Gastroesophageal sphincter (tissue), 3 donors: ENCODE measurements around the gene EML2.

Experiments
- EP300 ChIP-seq: sonication (generic); formaldehyde crosslinking; IDR thresholded peaks from one replicate; pipeline ENCODE4 v1.6.1; 2017; ENCODE audit warnings: antibody characterized with exemption, mild to moderate bottlenecking
- POLR2AphosphoS5 ChIP-seq: sonication (generic); formaldehyde crosslinking; IDR thresholded peaks from one replicate; pipeline ENCODE4 v1.6.1; 2017; ENCODE audit warnings: antibody characterized with exemption
- TF ChIP-seq, protein P1 (sequence below), 4 experiments: fragments of 200-600 bp in 2 of 4; fragments of 450-650 bp in 2 of 4; sonication (generic) in 1 of 4; IDR thresholded peaks; one replicate each; pipeline ENCODE4 v1.5.1; 2017 to 2019; ENCODE audit warnings: antibody characterized with exemption in 4 of 4, mild to moderate bottlenecking in 2 of 4, moderate library complexity in 2 of 4

DNA sequence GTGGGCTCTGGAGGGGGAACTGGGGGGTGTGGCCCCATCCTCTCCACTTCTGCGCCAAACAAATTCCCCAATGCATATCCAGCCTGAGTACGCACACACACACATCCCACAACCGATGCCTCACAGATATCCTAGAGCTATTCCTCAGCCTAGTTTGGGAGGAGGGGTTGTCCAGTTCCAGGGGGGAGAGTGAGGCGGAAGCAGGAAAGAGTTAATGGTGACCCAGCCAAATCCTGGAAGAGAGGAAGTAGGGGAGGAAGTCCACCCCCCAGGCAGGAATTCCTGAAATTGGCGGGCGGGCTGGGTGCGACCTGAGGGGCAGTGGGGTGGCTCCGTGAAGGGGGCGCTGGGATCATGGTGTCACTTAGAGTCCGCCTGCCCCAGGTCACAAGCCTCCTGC, 38.1 kb downstream of the EML2 start:
- TF ChIP-seq, protein P1, sequence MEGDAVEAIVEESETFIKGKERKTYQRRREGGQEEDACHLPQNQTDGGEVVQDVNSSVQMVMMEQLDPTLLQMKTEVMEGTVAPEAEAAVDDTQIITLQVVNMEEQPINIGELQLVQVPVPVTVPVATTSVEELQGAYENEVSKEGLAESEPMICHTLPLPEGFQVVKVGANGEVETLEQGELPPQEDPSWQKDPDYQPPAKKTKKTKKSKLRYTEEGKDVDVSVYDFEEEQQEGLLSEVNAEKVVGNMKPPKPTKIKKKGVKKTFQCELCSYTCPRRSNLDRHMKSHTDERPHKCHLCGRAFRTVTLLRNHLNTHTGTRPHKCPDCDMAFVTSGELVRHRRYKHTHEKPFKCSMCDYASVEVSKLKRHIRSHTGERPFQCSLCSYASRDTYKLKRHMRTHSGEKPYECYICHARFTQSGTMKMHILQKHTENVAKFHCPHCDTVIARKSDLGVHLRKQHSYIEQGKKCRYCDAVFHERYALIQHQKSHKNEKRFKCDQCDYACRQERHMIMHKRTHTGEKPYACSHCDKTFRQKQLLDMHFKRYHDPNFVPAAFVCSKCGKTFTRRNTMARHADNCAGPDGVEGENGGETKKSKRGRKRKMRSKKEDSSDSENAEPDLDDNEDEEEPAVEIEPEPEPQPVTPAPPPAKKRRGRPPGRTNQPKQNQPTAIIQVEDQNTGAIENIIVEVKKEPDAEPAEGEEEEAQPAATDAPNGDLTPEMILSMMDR (IDR thresholded peaks at IDR 0.05), result no peak
- TF ChIP-seq POLR2AphosphoS5 (no peak), EP300 (no peak)
